Adrenal gland (tissue), 12 donors: ENCODE results near the gene SUSD1. TPM values are rescaled to one million over a fixed set of nuclear protein-coding genes. Genes with fewer than 3 reads are reported as not detected.

Experiments
- DNase-seq, 7 donors: peaks; one replicate each; pipeline ENCODE4 v3.0.0-alpha.2; 2019 to 2020
- H3K27ac ChIP-seq, 5 donors: fragments of 200-600 bp; sonication (generic) in 4 of 5; 1 replicate in 3 of 5; 2 replicates in 2 of 5; pipeline versions ENCODE4 v1.5.1 to v1.8.0; 2016 to 2020; ENCODE audit warnings: mild to moderate bottlenecking in 1 of 5
- H3K27me3 ChIP-seq: fragments of 200-600 bp; 2 replicates; pipeline ENCODE4 v1.8.0; 2021
- H3K36me3 ChIP-seq, 2 donors: fragments of 200-600 bp; replicated peaks in 1 of 2; 1 replicate in 1 of 2; 2 replicates in 1 of 2; pipeline versions ENCODE4 v1.5.1 to v1.8.0; 2018 to 2022
- H3K4me1 ChIP-seq, 2 donors: fragments of 200-600 bp; replicated peaks in 1 of 2; 1 replicate in 1 of 2; 2 replicates in 1 of 2; pipeline versions ENCODE4 v1.5.1 to v1.8.0; 2018 to 2021
- H3K4me3 ChIP-seq, 4 donors: fragments of 200-600 bp; sonication (generic) in 3 of 4; one replicate each; pipeline ENCODE4 v1.5.1; 2016 to 2018
- H3K9me3 ChIP-seq, 3 donors: fragments of 200-600 bp; sonication (generic) in 1 of 3; replicated peaks in 1 of 3; 1 replicate in 2 of 3; 2 replicates in 1 of 3; pipeline versions ENCODE4 v1.5.1 to v1.8.0; 2016 to 2021
- CTCF ChIP-seq, 6 experiments: fragments of 450-650 bp in 4 of 6; fragments of 200-600 bp in 2 of 6; sonication (generic) in 1 of 6; IDR thresholded peaks; 1 replicate in 5 of 6; 2 replicates in 1 of 6; pipeline versions ENCODE4 v1.5.1 to v1.8.0; 2016 to 2021; ENCODE audit warnings: antibody characterized with exemption in 6 of 6, mild to moderate bottlenecking in 2 of 6, moderate library complexity in 1 of 6
- POLR2A ChIP-seq, 2 donors: fragments of 450-650 bp; IDR thresholded peaks; one replicate each; pipeline ENCODE4 v1.6.1; 2017; ENCODE audit warnings: antibody characterized with exemption in 2 of 2, mild to moderate bottlenecking in 2 of 2, moderate library complexity in 1 of 2
- WGBS, 4 donors: extraction: QIAGEN DNeasy Blood & Tissue Kit in 2 of 4; methylation state at CpG; one replicate each; pipeline versions ENCODE4 v1.1.5 to v1.1.7; 2013 to 2017; 5-methylcytosine and 5-hydroxymethylcytosine counted together
- intact Hi-C, 2 donors: fragments of 100-400 bp; cut with DNase I; formaldehyde crosslinking; loops; one replicate each; pipeline versions ENCODE4 v1.14.1 to v1.15.0; 2022 to 2023
- polyA plus RNA-seq, 3 donors: library from polyadenylated mRNA; stranded (reverse); fragments of 200-250 nt in 2 of 3; fragments of 350-450 nt in 1 of 3; fragmentation: Illumina TruSeq in 1 of 3; extraction: RNeasy Lipid Tissue Mini Kit (QIAGEN cat#74804) in 1 of 3; gene quantifications; one replicate each; pipeline ENCODE4 v1.2.3, GENCODE V29; 2013 to 2014
- total RNA-seq, 9 donors: library from RNA; depleted of rRNA in 4 of 9; stranded (reverse); fragments of >200 nt in 4 of 9; fragments of 120-200 nt in 1 of 9; fragmentation: NEBNext Ultra II Directional in 1 of 9; extraction: Animal tissue kit (Norgen Biotek cat#: 25700) in 1 of 9; gene quantifications; one replicate each; pipeline versions ENCODE4 v1.1.0 to v1.2.4, GENCODE V29; 2013 to 2023
- donor health status: healthy with polysubstance abuse.
- donor health status: Bipolar disorder and iron deficiency.
- donor health status: DM: yes; HTN: yes; CAD: no.
- donor health status: DM: no; HTN: no; CAD: no.
- donor health status: DM: no; HTN: no; CAD: no.
- donor health status: DM: yes; HTN: yes; CAD: no.

Gene SUSD1
- total and polyA plus RNA-seq, 12 donors: 4.7 to 37.0 (median 20.8) TPM

- no peaks in the 10 kb centered on the region for H3K9me3 ChIP-seq
- H3K27ac ChIP-seq: no peak overlapping the region
- H3K4me3 ChIP-seq: no peak overlapping the region
- no peaks in the 10 kb centered on the region for H3K36me3 ChIP-seq
- DNase-seq: no peak
- TF ChIP-seq CTCF (IDR thresholded peaks at IDR 0.05) (no peak), POLR2A (IDR thresholded peaks at IDR 0.05) (no peak)
- WGBS, 4 donors: 87 to 98% (median 89%) methylated on average over 4 of the region's 4 CpGs
- no peaks in the 10 kb centered on the region for H3K4me1 ChIP-seq
- H3K27me3 ChIP-seq: no peaks in the 10 kb centered on the region
- intact Hi-C loops: no loop called here
These were observed 12.3 kb upstream of the SUSD1 start for GRCh38 chr9:112187404-112187803.

GRCh38 chr9:112186695-112187094, 11.6 kb upstream of the SUSD1 start:
- TF ChIP-seq POLR2A (IDR thresholded peaks at IDR 0.05) (no peak), CTCF (IDR thresholded peaks at IDR 0.05) (no peak)
- WGBS, 4 donors: 91 to 98% (median 97%) methylated on average over 4 of the region's 4 CpGs
- no peak for DNase-seq
- intact Hi-C loops: no loop called here
- Histone ChIP-seq H3K27ac (no peak overlapping the region), H3K9me3 (no peaks in the 10 kb centered on the region), H3K27me3 (no peaks in the 10 kb centered on the region), H3K4me3 (no peak overlapping the region), H3K4me1 (no peaks in the 10 kb centered on the region), H3K36me3 (no peaks in the 10 kb centered on the region)

- Histone ChIP-seq H3K4me1 (peaks cover 9 to 10% of the 10 kb centered on the region in 2 donors), H3K27me3 (no peaks in the 10 kb centered on the region), H3K27ac (no peak overlapping the region), H3K36me3 (no peaks in the 10 kb centered on the region), H3K9me3 (no peaks in the 10 kb centered on the region), H3K4me3 (no peak overlapping the region)
- intact Hi-C loops: no loop called here
- TF ChIP-seq CTCF (IDR thresholded peaks at IDR 0.05) (no peak), POLR2A (IDR thresholded peaks at IDR 0.05) (no peak)
- no peak for DNase-seq
- WGBS, 4 donors: 82 to 90% (median 86%) methylated on average over 2 of the region's 2 CpGs
These were observed 9.8 kb upstream of the SUSD1 start for GRCh38 chr9:112184946-112185345.

GRCh38 chr9:112184221-112184620, 9.1 kb upstream of the SUSD1 start:
- H3K27me3 ChIP-seq: no peaks in the 10 kb centered on the region
- no peaks in the 10 kb centered on the region for H3K9me3 ChIP-seq
- H3K4me1 ChIP-seq: peaks cover 11 to 14% of the 10 kb centered on the region in 2 donors
- WGBS, 4 donors: 81 to 86% (median 84%) methylated on average over 3 of the region's 3 CpGs
- DNase-seq: no peak
- intact Hi-C loops: no loop called here
- no peak overlapping the region for H3K27ac ChIP-seq
- no peak for TF ChIP-seq POLR2A (IDR thresholded peaks at IDR 0.05)
- no peak for TF ChIP-seq CTCF (IDR thresholded peaks at IDR 0.05)
- H3K36me3 ChIP-seq: no peaks in the 10 kb centered on the region
- no peak overlapping the region for H3K4me3 ChIP-seq
